Hematopoietic multipotent progenitor cell treated with erythropoietin and hydrocortisone succinate and interleukin-3 and kit ligand, for 4 days (in vitro differentiated cells): ENCODE data around the gene IL37.

Source experiments
- DNase-seq: peaks from one replicate; pipeline ENCODE4 v3.0.0-alpha.2; 2015

Gene IL37, protein sequence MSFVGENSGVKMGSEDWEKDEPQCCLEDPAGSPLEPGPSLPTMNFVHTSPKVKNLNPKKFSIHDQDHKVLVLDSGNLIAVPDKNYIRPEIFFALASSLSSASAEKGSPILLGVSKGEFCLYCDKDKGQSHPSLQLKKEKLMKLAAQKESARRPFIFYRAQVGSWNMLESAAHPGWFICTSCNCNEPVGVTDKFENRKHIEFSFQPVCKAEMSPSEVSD

DNA sequence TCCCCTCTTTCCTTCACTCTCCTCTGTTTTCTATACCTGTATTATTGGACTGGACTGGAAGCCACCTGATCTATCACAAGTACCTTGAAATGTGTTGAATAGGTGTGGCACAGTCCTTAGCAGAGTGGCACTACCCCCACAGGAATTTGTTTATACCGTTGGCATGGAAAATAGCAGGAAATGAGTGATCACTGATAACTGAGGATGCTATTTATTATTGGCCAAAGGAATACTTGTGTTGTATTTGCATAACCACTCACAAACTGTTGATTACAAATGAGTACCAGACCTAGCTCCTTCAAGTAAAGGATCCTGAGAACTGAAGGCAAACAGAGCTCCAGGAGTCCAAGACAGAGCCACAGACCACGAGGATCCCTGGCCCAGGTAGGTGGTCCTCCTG is at the start of gene IL37:
Gene IL37, plus strand, starts transcription at position 301 of the 400 bp plus-strand sequence. CDS start 1,848 bp downstream, outside the sequence.
- no peak for DNase-seq

DNA sequence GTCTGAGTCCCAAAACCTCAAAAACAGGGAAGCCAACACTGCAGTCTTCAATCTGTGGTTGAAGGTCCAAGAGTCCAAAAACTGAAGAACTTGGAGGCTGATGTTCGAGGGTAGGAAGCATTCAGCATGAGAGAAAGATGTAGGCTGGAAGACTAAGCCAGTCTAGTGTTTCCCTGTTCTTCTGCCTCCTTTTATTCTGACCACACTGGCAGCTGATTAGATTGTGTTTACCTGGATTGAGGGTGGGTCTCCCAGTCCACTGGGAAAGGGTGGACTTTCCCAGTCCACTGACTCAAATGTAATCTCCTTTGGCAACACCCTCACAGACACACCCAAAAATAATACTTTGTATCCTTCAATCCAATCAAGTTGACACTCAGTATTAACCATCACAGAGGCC is 46.9 kb upstream of the IL37 start:
- no peak for DNase-seq

DNA sequence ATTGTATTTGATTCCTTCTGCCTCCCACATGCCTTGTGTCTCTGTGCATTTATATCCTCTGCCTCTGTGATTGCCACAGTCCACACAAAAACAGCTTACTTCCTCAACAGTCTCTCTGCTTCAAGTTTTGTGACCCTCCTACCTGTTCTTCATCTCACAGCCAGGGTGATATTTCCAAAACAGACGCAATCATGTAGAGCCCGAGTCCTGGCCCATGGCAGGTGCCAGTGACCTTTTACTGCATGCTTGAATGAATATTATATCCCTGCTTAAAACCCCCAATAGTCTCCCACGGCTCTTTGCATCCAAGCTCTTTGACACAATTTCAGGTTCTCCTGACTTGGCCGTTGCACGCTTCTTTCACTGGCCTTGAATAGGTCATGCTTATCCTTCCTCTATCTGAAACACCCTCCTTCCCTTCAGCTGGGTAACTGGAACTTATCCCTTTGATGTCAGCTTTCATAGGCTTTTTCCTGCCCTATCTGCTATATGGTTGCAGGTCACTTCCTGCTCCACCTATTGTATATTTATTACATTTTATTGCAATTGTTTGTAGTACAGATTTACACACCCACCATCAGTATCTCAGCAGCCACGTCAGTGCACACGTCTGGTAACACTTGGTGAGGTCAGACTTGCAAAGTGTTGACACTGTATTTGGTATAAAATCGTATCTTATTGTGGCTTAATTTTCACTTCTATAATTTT is 44.7 kb upstream of the IL37 start:
- DNase-seq, result no peak

DNA sequence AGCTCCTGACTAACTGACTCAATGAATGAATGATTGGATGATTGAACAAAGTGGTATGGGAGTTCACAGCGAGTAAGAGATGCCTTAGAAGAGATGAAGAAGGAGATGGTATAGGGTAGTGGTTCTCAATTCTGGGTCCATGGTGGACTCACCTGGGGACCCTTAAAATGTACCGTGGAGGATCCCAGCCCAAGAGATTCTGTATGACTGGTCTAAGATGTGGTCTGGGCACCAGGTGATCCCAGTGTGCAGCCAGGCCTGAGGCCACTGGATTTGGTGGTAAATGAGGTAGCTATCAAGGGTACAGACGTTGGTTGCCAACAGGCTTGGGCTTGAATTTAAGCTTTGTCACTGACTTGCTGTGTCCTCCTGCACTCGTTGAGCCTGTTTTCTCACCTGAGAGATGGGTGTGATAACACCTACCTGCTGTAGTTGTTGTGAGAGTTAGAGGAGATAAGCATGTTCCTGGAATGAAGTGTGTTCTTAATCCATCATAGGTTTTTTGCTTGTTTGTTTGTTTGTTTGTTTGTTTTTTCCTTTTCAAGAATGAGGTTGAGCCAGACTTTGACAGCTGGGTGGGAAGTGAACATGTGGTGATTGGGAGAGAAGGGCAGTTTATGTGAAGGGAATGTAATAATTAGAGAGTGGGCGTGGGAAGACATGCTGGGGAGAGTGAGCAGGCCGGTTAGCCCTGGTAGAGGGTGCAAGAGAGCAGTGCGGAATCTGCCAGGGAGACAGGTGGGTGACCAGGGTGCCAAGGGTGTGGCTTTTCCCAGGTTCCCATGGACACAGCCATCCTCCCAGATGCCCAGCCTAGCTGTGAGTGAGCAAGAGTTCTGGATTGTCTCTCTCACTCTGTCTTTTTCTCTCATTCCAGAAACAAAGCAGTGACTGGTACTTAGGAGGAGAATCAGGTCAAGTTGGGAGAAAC is 43.0 kb upstream of the IL37 start:
- no peak for DNase-seq

DNA sequence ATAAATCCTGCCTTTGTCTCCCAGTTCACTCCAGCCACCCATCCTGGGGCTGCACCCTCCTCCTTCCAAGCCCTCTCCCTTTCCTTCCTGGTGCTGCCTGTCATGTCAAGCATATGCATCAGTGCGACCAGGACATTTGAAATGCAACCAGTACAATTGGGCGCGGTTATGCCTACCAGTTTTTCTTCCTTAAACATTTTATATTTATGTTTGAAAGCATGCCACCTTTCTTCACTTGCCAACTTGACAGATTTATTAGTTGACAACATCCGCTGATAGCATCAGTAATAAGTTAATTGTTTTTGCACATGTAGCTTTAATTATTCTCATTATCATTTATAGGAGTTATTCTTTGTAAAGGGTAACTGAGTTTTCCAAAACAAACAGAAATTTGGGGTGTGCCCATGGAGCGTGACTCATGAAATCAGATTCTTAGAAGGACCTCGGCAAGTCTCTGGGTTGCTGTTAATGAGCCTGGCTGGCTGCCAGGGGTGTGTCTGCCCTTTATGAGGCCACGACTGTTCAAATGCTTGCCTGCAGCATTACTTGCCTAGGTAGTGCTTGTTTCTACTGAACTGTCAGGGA is 41.6 kb upstream of the IL37 start:
- peak; percentile 98 for DNase-seq

DNA sequence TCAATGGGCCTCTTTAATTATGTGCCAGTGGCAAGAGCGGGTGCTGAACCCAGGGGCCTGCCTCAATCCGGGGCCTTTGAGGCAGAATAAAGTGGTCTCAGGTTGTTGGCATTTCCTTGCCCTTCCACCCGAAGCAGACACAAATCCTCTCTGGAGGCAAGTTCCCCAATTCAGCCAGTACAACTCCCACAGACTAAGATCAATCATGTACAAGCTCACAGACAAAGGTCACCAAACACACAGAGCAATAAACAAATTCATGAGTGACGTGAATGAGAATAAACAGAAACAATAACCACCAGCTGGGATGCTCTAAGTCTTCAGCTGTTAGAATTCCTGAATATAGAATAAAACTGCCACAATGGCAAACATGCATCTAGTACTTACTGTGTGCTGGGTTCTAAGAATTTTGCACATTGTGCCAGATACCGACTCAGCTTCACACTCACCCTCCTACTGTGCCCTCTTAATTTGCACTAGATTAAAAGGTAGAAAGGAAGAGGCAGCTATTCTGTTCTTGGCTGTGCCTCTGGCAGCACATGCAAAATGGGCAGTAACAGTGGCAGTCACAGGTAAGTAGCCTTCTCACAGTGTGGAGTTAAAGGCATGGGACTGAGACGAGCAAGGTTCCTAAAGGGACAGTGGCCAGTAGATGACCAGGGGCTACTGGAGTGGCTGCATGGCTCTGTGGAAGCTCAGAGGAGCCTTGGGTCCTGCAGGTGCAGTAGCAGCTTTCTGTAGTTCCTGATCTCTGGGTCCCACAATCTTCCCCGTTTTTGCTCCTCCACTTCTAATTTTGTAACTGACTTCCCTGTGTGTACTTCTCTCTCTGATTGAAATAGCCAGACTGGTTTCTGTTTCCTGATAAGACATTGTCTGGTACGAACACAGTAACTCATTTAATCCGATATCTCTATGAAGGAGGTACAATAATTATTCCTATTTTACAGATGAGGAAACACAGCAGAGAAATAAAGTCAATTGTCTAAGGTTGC is 39.8 kb upstream of the IL37 start:
- DNase-seq, result peak; percentile 52

DNA sequence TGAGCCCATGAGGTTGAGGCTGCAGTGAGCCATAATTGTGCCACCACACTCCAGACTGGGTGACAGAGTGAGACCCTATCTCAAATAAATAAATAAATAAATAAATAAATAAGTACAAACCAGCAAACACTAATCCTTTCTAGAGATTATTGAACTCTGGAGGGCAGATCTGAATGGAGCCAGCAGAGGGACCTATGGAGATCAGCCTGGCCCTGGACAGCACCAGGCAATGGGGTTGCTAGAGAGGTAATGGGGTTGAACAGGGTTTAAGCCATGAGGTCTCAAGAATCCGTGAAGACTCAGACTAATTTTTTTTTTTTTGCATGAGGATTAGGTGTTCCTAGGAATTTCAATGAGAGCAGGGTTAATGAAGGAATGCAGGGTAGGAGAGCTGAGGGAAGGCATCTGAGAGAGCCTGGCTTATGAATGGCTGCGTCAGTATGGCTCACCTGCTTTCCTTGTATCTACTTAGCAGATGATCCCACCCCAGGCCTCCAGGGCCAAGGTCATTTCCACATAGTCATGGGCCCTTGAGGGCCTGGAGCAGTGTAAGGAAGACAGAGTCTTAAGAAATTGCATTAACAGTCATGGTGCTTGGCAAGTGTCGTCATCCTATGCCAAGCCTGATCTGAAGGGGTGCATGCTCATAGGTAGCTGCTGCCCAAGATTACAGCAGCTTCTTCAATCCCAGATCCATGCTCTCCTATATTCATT is 34.6 kb upstream of the IL37 start:
- no peak for DNase-seq

DNA sequence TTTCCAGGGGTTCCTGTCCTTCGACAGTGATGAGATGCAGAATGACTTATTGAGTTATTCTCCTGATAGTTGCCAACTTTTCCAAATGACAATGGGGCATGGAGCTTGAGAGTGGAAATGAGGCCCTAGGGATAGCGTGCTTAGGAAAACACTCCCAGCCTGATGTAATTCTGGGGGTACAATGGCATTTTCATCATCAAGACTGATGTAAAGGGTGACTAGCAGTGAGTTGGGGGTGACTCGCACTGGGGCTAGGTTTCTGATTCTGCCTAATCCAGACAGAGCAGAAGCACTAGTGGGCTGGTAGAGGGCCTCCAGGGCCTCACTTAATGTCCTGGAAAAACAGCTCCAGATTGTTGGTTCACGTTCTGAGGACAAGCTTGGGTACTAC is 34.0 kb upstream of the IL37 start:
- no peak for DNase-seq

DNA sequence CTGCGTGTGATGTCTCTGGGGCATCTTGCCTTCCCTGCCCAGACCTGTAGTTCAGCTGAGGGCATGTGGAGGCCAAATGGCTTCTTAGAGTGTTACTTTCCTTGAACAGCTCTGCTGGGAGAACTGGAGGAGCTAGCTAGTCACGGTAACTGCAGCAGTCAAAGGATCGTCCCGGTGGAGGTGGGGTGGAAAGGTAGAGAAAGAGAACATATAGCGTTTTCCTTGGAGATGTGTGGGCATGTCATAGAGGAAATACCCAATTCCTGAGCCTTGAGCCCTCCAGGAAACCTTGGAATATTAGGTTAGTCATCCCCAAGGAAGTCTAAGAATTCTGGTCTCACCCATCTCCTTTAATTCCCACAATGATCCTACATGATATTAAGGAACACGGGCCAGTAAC is 33.5 kb upstream of the IL37 start:
- DNase-seq, result no peak

DNA sequence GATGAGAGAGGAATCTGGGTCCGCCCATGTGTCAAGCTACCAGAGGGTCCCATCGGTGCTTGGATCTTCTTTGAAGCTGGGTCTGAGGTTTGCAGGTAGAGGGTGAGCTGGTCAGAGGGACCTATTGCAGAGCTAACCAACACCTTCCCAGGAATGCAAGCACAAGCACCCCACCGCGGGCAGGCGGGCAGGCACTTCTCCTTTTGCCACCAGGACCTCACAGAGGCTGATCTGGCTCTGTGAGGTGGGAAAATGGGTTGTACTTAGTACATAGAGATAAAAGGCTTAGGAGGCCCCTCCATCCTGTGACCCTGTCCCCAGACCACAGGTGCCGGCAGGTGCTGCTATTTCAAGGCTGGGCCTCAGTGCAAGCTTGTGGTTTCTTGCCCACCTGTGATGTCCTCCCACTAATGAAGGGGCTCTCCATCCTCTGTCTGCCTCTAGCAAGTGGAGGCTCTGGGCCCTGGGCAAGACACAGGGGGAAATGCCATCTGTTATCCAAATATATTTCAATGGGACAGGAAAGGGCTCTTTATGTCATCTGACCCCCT is 31.4 kb upstream of the IL37 start:
- DNase-seq, result peak; percentile 55

DNA sequence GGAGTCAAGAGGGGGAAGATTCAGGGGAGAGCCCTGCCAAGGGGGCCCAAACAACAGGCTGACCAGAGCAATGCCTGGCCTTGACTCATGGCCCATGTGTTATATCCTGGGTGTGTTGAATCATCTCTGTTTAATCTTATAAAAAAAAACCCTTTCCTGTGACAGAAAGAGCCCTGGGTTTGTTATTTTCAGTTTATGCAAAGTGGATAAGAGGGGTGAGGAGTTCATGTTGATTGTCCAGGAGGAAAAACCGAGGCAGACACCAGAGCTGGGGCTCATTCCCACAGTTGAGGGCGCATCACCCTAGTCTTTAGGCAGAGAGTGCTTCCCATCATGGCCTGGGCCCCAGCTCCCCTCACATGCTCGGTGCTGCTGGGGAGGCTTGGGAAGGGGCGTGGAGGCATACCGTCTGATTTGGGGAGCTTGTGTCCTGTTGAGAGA is 30.9 kb upstream of the IL37 start:
- no peak for DNase-seq

DNA sequence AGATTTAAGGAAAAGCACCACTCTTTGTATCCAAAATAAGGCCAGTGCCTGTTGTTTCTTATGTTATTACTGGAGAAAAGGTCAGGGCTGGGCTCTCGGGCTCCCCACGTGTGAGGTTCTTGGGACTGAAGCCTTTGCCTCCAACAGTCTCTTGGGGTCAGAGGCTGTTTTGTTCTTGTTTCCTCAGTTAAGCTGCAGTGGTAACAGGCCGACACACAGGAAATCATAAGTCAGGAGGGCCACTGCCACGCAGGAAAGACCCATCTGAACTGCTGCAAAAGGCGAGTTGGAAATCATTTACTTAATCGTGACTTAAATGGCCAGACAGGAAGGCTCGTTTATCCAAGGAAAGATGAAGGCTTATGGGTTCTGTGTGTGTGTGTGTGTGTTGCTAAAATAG is 30.3 kb upstream of the IL37 start:
- peak; percentile 27 for DNase-seq

DNA sequence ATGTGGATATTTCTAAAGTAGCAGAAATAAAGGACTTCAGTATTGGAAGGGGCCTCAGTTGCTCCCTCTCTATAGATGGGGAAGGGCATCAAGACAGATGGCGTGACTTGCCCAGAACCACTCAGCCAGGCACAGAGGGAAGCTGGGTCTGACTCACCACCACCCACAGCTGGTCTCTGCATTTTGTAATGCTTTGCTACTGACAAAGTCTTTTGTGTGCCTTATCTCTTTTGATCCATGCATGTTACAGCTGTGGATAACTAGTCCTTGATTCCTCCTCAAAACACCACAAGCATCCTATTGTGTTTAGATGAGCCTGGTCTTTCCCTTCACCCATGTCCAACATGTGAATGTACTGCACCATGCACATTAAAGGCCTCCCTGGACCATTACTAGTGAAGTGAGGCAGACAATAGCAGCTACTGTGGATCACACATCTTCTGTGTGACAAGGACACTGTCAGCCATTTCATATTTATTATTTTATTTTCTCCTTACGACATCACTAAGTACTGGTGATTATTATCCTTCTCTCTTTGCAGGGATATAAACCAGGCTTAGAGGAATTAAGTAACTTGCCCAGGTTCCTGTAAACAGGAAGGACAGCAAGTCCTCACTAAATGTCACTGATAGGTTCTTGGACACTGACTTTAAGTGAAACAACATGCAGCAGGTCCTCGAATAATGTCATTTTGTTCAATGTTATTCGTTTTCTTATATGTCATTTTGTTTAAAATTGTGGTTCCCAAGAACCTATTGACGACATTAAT is 29.6 kb upstream of the IL37 start:
- peak; percentile 94 for DNase-seq

DNA sequence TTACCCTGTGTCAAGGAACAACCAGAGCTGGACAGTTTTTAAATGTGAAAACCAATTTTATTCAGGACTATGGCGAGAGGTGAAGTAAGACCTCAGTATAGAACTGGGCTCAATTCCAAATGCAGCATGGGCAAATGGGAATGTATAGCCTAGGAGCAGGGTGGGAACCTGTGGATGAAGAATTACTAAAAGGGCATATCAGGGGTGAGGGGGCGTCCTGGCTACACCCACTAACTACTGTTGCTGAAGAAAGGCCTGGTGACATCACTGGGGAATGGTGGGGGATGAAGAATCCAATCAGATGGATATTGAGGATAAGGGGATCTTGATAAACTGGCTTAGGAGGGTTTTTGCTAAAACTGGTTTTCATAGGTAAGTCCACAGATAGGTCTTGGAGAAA is 27.3 kb upstream of the IL37 start:
- DNase-seq, result no peak

DNA sequence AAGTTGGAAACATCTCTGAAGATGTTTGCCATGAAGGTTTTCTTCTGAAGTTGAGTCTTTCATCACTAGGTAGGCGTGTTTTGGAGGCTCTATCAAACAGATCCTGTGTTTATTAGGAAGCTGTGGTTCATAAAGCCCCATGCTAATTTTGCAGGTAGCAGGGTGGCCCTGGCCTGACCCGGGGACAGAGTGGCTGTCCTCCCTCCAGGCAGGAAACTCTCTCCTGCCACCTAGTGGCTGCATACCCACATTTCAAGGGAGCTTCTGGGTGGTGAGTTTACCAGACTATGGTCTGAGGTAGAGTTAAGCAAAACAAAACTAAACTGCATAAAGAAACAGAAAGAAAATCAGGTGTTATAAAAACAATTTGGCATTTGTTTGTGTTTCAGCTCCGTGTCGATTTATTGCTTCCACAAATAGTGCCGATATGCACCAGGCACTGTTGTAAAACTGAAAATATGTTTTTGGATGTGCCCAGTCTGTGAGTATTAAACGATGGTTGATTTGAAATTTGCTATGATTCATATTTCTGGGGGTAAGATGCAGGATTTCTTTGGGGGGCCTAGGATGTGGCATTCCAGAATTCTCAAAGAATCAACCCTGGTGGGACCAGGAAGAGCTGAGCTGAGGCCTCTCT is 26.0 kb upstream of the IL37 start:
- DNase-seq, result peak; percentile 81

DNA sequence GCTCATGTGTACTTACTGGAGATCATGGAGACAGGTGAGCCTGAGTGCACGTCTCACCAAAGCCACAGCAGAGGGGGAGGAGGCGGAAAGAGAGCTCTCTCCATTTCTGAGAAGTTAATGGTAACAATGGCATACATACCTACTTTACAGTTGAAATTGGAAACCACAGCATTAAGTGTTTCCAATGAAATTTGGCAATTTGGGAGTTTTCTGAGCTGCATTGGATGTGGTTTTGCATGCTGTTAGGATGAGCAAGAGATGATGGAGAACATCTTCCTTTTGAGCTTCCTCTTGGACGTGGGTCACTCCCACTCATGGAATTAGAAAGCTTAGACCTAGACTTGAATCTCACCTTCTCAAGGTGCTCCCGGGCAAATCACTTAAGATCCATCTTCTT is 25.5 kb upstream of the IL37 start:
- no peak for DNase-seq

DNA sequence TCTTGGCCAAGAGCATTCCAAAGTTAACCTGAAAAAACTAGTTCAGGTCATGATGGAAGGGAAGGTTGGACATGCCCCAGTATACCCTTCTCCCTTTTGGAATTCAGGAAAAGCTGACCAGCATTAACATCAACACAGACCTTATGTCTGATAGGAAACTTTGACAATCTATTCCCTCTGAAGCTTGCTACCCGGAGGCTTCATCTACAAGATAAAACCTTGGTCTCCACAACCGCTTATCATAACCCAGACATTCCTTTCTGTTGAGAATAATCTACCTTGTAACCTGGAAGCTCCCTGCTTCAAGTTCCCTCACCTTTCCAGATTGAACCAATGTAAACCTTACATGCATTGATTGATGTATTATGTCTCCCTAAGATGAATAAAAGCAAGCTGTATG is 24.7 kb upstream of the IL37 start:
- no peak for DNase-seq

DNA sequence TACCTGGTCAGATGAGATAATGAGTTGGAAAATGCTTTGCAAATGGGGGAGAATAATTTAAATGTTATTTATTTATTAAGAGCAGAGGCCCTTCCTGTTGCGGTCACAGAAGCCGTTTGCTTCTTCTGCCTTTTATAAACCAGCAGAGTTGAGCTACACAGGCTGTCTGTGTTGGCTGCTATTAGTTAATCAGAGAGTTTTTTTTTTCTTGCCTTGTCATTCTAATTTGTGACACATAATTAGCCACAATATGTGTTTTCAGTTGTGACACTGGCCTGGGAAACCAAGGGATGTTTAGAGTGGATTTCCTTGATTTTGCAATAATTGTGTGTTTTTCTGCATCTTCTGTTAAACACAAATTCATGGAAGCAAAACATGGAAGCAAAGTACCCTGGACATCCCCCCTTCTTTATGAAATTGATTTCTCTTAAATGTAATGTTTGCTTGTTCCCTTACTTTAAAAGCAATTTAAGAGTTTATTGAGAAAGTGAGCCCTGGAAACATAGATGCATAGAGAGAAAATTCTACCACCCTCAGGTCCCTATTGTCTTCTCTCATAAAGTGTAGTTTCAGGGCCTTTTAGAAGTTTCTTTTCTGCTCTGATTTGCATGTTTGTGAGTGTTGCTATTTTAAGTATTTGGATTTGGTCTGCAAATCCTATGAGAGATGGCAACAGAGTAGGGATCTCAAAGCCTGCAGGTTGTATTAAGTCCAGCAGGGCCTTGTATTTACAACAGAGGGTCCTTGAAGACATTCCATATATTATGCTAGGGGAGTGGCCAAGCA is 22.8 kb upstream of the IL37 start:
- peak; percentile 83 for DNase-seq

DNA sequence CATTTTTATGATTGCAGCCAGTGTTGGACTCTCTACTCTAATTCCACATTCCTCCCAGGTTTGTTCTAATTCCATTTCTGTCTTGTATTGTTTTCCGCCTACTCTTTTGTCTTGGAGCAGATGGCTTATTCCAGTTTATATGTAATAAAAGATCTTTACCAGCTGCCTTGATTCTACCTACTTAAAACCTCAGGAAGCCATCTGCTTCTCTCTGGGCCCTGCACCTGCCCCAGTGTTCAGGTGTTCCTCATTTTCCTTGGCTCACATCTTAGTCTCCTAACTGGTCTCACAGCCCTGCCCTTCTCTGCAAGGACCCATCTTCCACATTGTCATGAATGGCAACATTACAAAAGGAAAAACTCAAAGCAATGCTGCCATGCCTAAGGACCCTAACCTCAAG is 21.0 kb upstream of the IL37 start:
- no peak for DNase-seq
